Measurements from ENCODE around the gene OR2L2. TPM values are rescaled to one million over a fixed set of nuclear protein-coding genes. Genes with fewer than 3 reads are reported as not detected.

The OR2L2 gene
- not detected in 2 replicates for total RNA-seq (ENCODE audit: low replicate concordance)

DNA sequence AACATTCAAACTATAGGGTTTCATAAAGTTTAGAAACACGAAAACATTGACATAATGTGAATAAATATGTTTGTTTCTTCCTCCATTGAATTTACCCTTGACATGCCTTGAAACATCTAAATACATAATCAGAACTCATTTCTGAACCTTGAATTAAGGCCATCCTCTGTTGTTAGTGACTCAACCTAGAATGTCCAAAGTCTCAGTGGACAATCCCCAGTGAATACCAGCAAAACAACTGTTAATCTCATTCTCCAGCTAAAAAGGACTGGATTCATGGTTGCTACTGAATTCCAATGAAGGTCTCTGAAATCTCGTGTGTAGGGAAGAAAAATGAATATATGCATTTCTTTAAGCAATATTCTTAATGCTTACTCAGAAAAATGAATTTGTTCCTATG, at the start of gene OR2L2:
TSS of gene OR2L2 (plus strand) at position 301 of the 400 bp plus-strand sequence. CDS start 8,198 bp downstream, outside the sequence.
- no peak for DNase-seq (ENCODE audit: low read depth)
- TF ChIP-seq CTCF (IDR thresholded peaks at IDR 0.05; ENCODE audit: insufficient read depth, low read length) = no peak
- no peak within 1 kb of the TSS for H3K4me3 ChIP-seq (ENCODE audit: low read depth, low read length)

DNA sequence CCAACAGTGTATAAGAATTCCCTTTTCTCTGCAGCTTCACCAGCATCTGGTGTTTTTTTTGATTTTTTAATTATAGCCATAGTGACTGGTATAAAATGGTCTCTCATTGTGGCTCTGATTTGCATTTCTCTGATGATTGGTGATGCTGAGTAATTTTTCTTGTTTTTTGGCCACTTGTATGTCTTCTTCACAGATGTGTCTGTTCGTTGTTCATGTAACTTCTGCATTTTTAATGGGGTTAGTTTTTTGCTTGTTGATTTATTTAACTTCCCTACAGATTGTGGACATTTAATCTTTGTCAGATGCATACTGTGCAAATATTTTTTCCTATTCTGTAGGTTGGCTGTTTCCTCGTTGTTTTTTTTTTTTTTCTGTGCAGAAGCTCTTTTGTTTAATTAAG, 36.9 kb upstream of the OR2L2 start:
- H3K4me3 ChIP-seq (ENCODE audit: low read depth, low read length) = no peak overlapping the region
- no peak for TF ChIP-seq CTCF (IDR thresholded peaks at IDR 0.05; ENCODE audit: insufficient read depth, low read length)

DNA sequence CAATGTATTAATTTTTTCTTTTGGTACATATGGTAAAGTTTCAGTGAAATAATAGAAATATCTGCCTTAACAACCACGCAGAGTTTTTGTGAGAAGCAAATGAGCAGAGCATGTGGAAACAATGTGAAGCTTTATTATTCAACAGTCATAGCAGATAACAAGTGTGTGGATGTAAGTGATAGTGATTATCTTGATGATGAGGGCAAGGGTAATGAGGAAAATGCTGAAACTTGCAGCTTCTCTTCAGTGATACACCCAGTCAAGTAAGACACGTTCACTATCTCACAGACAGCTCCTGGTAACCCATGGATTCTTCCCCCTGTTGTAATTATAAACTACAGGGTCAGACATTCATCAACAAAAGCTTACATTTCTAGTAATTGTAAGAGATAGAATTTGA, 31.1 kb upstream of the OR2L2 start:
- DNase-seq (ENCODE audit: low read depth) = no peak
- H3K4me3 ChIP-seq (ENCODE audit: low read depth, low read length) = no peak overlapping the region
- TF ChIP-seq CTCF (IDR thresholded peaks at IDR 0.05; ENCODE audit: insufficient read depth, low read length) = no peak

More for the DNA sequence above, 36.9 kb upstream of the OR2L2 start:
- DNase-seq (ENCODE audit: low read depth) = no peak

DNA sequence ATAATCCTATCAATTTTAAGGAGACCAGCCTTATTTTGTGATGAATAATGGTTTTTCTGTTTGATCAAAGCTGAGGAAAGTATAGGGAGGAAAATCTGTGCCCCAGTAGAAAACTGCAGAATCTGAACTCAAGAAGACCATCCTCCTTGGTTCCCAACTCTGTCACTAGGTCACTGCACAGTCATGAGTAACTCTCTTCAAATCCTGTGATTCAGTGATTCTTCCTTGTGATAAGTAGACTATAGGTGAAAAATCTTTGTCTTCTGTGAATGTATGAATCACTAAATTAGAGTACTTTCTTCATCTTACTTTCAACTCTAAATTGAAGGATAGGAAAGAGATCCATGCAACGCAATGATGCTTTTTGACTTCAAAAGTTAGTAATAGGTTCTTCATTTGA, 29.7 kb upstream of the OR2L2 start:
- no peak overlapping the region for H3K4me3 ChIP-seq (ENCODE audit: low read depth, low read length)
- DNase-seq (ENCODE audit: low read depth) = no peak
- no peak for TF ChIP-seq CTCF (IDR thresholded peaks at IDR 0.05; ENCODE audit: insufficient read depth, low read length)

DNA sequence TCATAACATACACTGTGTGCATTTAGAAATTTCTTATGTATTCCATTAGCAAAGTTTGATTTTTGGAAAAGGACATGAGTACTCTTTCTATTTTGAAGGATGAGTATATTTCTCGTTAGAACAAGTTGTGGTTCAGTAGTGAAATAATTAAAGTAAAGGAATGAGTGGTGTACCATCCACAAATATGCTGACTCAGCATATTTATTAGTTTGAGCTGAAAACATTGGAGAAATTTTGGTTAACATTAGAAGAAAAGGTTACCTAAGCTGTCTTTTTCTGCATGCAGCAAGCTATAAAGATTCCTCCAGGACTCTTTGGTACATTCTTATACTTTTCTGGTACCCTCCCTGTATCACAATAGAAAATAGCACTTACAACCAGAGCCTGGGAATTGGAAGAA, 22.1 kb upstream of the OR2L2 start:
- no peak overlapping the region for H3K4me3 ChIP-seq (ENCODE audit: low read depth, low read length)
- TF ChIP-seq CTCF (IDR thresholded peaks at IDR 0.05; ENCODE audit: insufficient read depth, low read length) = no peak
- no peak for DNase-seq (ENCODE audit: low read depth)

DNA sequence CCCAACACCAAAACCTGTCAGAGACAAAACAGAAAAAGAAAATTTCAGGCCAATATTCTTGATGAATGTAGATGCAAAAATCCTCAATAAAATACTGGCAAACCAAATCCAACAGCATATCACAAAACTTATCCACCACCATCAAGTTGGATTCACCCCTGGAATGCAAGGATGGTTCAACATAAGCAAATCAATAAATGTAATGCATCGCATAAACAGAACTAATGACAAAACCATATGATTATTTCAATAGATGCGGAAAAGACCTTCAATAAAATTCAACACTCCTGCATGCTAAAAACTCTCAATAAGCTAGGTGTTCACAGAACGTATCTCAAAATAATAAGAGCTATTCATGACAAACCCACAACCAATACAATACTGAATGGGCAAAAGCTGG, 20.2 kb upstream of the OR2L2 start:
- TF ChIP-seq CTCF (IDR thresholded peaks at IDR 0.05; ENCODE audit: insufficient read depth, low read length) = no peak
- DNase-seq (ENCODE audit: low read depth) = no peak
- no peak overlapping the region for H3K4me3 ChIP-seq (ENCODE audit: low read depth, low read length)

DNA sequence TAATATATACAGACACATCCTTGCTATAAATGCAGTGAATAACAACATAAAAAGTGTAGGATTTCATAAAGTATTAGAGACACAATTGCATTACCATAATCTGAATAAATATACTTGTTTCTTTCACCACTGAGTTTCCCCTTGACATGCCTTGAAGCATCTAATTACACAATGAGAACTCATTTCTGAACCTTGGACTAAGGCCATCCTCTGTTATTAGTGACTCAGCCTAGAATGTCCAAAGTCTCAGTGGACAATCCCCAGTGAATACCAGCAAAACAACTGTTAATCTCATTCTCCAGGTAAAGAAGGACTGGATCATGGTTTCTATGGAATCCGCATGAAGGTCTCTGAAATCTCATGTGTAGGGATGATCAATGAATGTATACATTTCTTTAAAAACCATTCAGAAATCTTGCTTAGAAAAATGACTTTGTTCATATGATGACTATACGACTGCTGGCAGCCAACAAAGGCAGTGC, 16.6 kb upstream of the OR2L2 start, which contains the start of gene OR2L5:
TSS of gene OR2L5 (plus strand) at position 432 of the 482 bp plus-strand sequence. CDS start 8,288 bp downstream, outside the sequence.
- no peak for DNase-seq (ENCODE audit: low read depth)
- H3K4me3 ChIP-seq (ENCODE audit: low read depth, low read length) = no peak within 1 kb of the TSS
- no peak for TF ChIP-seq CTCF (IDR thresholded peaks at IDR 0.05; ENCODE audit: insufficient read depth, low read length)

All from fibroblast of the aortic adventitia (primary cell).